Suprapubic skin (tissue), 4 donors: ENCODE results near the gene NFATC3. TPM values are rescaled to one million over a fixed set of nuclear protein-coding genes. Genes with fewer than 3 reads are reported as not detected.
A peak's percentile ranks its signal among the peaks of the same experiment; 100 is the strongest.

Source experiments
- DNase-seq, 2 donors: peaks; one replicate each; pipeline ENCODE4 v3.0.0-alpha.2; 2019; ENCODE audit warnings: low spot score in 2 of 2
- H3K27ac ChIP-seq: fragments of 200-600 bp; sonication (generic); one replicate; pipeline ENCODE4 v1.5.1; 2019
- H3K27me3 ChIP-seq: fragments of 200-600 bp; sonication (generic); one replicate; pipeline ENCODE4 v1.5.1; 2019
- H3K36me3 ChIP-seq: fragments of 200-600 bp; sonication (generic); one replicate; pipeline ENCODE4 v1.5.1; 2019
- H3K4me1 ChIP-seq: fragments of 200-600 bp; sonication (generic); one replicate; pipeline ENCODE4 v1.5.1; 2019
- H3K4me3 ChIP-seq: fragments of 200-600 bp; sonication (generic); one replicate; pipeline ENCODE4 v1.5.1; 2019; ENCODE audit warnings: mild to moderate bottlenecking
- H3K9me3 ChIP-seq: fragments of 200-600 bp; sonication (generic); one replicate; pipeline ENCODE4 v1.5.1; 2019
- EP300 ChIP-seq: sonication (generic); formaldehyde crosslinking; IDR thresholded peaks from one replicate; pipeline ENCODE4 v1.6.1; 2017; ENCODE audit warnings: antibody characterized with exemption
- POLR2A ChIP-seq, 2 donors: fragments of 450-650 bp; IDR thresholded peaks; one replicate each; pipeline ENCODE4 v1.6.1; 2017; ENCODE audit warnings: antibody characterized with exemption in 2 of 2, mild to moderate bottlenecking in 2 of 2, moderate library complexity in 2 of 2
- POLR2AphosphoS5 ChIP-seq, 3 donors: sonication (generic); formaldehyde crosslinking; IDR thresholded peaks; one replicate each; pipeline ENCODE4 v1.6.1; 2017; ENCODE audit warnings: antibody characterized with exemption in 3 of 3
- WGBS: methylation state at CpG from one replicate; pipeline ENCODE4 v1.1.5; 2018; 5-methylcytosine and 5-hydroxymethylcytosine counted together
- total RNA-seq, 4 donors: library from RNA; depleted of rRNA; stranded (reverse); fragments of >200 nt; gene quantifications; one replicate each; pipeline ENCODE4 v1.1.0, GENCODE V29; 2016
- TF ChIP-seq, protein P1 (sequence below), 2 donors: fragments of 200-600 bp in 1 of 2; fragments of 450-650 bp in 1 of 2; sonication (generic) in 1 of 2; IDR thresholded peaks; one replicate each; pipeline ENCODE4 v1.5.1; 2016 to 2019; ENCODE audit warnings: antibody characterized with exemption in 2 of 2, mild to moderate bottlenecking in 1 of 2, moderate library complexity in 1 of 2

NFATC3 gene
- total RNA-seq, 4 donors from 2014 or later: 32.7 to 58.1 (median 36.9) TPM

DNA sequence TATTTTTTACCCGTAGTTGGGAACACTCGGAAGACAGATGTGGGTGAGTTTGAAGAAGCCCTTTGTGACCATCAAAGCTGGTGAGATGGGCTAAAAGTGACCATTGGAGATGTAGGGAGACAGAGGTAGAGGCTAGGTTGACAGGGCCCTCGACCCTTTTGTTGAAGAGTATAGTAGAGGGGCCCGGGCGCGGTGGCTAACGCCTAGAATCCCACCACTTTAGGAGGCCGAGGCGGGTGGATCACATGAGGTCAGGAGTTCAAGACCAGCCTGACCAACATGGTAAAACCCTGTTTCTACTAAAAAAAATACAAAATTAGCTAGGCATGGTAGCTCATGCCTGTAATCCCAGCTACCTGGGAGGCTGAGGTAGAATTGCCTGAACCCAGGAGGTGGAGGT, 16.2 kb upstream of the NFATC3 start:
- Histone ChIP-seq H3K27ac (no peak overlapping the region), H3K9me3 (no peaks in the 10 kb centered on the region), H3K4me3 (no peak overlapping the region), H3K4me1 (peaks cover 47% of the 10 kb centered on the region), H3K36me3 (peaks cover 28% of the 10 kb centered on the region), H3K27me3 (no peaks in the 10 kb centered on the region)
- DNase-seq: peak in 1 of 2 donors; percentile 60
- 90% methylated on average over 9 of the region's 9 CpGs for WGBS
- TF ChIP-seq, protein P1, sequence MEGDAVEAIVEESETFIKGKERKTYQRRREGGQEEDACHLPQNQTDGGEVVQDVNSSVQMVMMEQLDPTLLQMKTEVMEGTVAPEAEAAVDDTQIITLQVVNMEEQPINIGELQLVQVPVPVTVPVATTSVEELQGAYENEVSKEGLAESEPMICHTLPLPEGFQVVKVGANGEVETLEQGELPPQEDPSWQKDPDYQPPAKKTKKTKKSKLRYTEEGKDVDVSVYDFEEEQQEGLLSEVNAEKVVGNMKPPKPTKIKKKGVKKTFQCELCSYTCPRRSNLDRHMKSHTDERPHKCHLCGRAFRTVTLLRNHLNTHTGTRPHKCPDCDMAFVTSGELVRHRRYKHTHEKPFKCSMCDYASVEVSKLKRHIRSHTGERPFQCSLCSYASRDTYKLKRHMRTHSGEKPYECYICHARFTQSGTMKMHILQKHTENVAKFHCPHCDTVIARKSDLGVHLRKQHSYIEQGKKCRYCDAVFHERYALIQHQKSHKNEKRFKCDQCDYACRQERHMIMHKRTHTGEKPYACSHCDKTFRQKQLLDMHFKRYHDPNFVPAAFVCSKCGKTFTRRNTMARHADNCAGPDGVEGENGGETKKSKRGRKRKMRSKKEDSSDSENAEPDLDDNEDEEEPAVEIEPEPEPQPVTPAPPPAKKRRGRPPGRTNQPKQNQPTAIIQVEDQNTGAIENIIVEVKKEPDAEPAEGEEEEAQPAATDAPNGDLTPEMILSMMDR (IDR thresholded peaks at IDR 0.05): no peak
- TF ChIP-seq EP300: no peak
- no peak for TF ChIP-seq POLR2AphosphoS5 (IDR thresholded peaks at IDR 0.05)
- no peak for TF ChIP-seq POLR2A (IDR thresholded peaks at IDR 0.05)

DNA sequence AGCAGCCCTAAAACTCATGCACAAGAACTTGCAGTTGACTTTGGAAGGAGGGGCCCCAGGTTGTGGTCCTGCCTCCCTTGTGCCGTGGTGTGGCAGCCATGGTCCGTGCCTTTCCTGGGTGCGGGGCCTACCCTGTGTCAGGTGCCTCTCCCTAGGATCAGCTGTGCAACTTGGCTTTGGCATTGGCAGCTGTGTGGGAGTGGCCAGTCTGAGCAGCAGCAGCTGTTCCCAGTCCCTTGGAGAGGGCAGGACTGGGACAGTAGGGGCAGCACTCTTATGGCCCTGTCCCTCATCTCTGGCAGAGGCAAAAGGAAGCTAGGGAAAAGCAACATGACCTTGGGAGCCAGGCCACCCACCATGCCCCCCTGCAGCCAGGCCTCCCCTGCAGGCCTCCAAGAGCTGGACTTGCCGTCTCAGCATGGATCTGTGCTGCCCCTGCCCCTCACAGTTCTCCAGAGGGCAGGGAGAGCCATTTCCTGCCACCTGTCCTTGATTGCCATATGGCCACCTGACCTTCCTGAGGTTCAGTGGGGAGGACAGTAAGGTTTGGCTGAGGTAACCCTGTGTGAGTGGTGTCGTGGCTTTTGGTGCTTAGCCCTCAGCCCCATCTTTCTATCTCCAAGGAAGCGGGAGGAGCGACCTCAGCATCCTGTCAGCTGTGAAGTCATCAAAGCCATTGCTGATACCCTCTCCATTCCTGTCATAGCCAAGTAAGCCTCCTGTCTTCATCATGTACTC, 15.5 kb upstream of the NFATC3 start:
- no peak overlapping the region for H3K27ac ChIP-seq
- no peaks in the 10 kb centered on the region for H3K9me3 ChIP-seq
- H3K27me3 ChIP-seq: no peaks in the 10 kb centered on the region
- TF ChIP-seq POLR2AphosphoS5 (IDR thresholded peaks at IDR 0.05) (no peak), POLR2A (IDR thresholded peaks at IDR 0.05) (no peak), EP300 (no peak)
- TF ChIP-seq, protein P1 (IDR thresholded peaks at IDR 0.05): no peak
- H3K4me3 ChIP-seq: no peak overlapping the region
- WGBS: 58% methylated on average over 3 of the region's 7 CpGs
- H3K4me1 ChIP-seq: peaks cover 39% of the 10 kb centered on the region
- DNase-seq: peak in 1 of 2 donors; percentile 76
- peaks cover 35% of the 10 kb centered on the region for H3K36me3 ChIP-seq

DNA sequence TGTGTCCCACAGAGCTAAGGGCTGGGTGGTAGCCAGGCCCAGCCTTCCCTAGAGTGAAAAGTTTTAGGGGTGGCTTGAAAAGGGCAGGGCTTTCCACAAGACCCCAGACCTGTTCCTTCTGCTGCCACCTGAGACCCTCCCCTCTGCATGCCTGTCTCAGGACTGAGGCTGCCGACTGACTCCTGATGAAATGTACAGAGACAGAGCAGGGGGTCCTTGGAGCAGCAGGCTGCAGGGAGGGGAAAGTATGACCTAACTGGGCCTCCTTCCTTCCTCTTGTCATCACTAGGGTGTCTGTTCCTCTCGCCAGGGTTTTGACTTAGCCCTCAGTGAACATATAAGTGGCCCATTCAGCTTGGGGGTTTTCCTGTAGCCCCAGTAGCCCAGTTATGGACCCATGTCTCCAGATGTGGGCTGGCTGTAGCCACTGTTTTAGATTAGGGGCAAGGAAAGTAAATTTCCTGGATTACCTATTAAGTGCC, 14.9 kb upstream of the NFATC3 start:
- peaks cover 33% of the 10 kb centered on the region for H3K4me1 ChIP-seq
- H3K4me3 ChIP-seq: no peak overlapping the region
- no peak overlapping the region for H3K27ac ChIP-seq
- DNase-seq: peak in 1 of 2 donors; percentile 43
- no peaks in the 10 kb centered on the region for H3K9me3 ChIP-seq
- WGBS: 66% methylated on average over 2 of the region's 2 CpGs
- TF ChIP-seq, protein P1 (IDR thresholded peaks at IDR 0.05): no peak
- peaks cover 36% of the 10 kb centered on the region for H3K36me3 ChIP-seq
- no peaks in the 10 kb centered on the region for H3K27me3 ChIP-seq

DNA sequence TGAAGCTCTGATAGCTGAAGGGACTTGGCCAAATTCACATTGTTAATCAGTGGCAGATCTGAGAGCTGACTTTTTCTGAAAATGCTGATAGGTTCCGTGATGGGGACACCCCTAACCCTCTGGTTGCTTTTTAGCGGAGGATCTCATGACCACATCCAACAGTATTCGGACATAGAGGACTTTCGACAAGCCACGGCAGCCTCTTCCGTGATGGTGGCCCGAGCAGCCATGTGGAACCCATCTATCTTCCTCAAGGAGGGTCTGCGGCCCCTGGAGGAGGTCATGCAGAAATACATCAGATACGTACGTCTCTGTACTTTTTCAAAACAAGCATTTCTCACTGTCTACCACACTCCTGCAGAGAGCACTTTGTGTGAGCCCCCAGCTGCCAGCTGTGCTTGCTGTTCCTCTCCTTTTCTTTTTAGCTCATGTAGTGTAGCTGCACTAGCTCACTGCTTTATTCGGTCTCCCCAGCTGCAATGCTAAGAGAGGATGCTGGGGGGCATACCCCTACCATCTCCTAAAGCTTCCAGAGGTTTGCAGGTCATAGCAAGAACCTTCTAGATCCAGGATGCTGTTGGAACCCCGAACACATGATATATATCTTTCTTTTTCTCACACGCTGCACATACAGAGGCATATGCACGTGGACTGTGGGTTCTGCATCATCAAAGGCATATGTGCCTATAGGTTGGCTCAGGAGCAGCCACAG, 14.2 kb upstream of the NFATC3 start:
- DNase-seq: no peak
- 81% methylated on average over 13 of the region's 14 CpGs for WGBS
- Histone ChIP-seq H3K9me3 (no peaks in the 10 kb centered on the region), H3K4me3 (no peak overlapping the region), H3K27me3 (no peaks in the 10 kb centered on the region), H3K36me3 (peaks cover 40% of the 10 kb centered on the region), H3K27ac (no peak overlapping the region), H3K4me1 (peaks cover 27% of the 10 kb centered on the region)
- TF ChIP-seq POLR2A (IDR thresholded peaks at IDR 0.05): no peak
- TF ChIP-seq POLR2AphosphoS5 (IDR thresholded peaks at IDR 0.05): no peak
- TF ChIP-seq EP300: no peak
- TF ChIP-seq, protein P1 (IDR thresholded peaks at IDR 0.05): no peak

DNA sequence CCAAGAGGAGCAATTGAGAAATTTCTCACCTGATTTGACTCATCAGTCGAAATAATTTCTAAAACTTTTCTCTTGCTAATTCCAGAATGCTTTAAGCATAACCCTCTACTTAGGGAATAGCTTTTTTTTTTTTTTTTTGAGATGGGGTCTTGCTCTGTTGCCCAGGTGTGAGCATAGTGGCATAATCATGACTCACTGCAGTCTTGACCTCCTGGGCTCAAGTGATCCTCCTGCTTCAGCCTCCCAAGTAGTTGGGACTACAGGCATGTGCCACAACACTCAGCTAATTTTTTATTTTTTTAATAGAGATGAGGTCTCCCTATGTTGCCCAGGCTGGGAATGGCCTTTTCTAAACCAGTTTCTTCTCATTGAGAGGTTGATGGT, 13.7 kb upstream of the NFATC3 start:
- TF ChIP-seq POLR2AphosphoS5 (IDR thresholded peaks at IDR 0.05) (no peak), POLR2A (IDR thresholded peaks at IDR 0.05) (no peak)

More for the DNA sequence above, 13.7 kb upstream of the NFATC3 start:
- H3K27ac ChIP-seq: peak overlapping the region; percentile 47
- no peak for DNase-seq
- no peaks in the 10 kb centered on the region for H3K9me3 ChIP-seq
- peaks cover 27% of the 10 kb centered on the region for H3K4me1 ChIP-seq
- H3K4me3 ChIP-seq: no peak overlapping the region
- WGBS: 71% methylated on average over 1 of the region's 1 CpG
- peaks cover 45% of the 10 kb centered on the region for H3K36me3 ChIP-seq
- H3K27me3 ChIP-seq: no peaks in the 10 kb centered on the region
